ENCODE data around the gene C16orf78. TPM values are rescaled to one million over a fixed set of nuclear protein-coding genes. Genes with fewer than 3 reads are reported as not detected.
"Not testable (repeated sequence)": the region's sequence is repeated elsewhere in the genome, so short reads cannot be mapped to it uniquely, and the experiment has no call there.

The C16orf78 gene
- polyA plus RNA-seq, 3 donors: not detected

- no peak overlapping the region for H3K27ac Mint-ChIP-seq
- peaks cover 0 to 2% (median 0%) of the 10 kb centered on the region in 7 donors for H3K9me3 Mint-ChIP-seq
- no peaks in the 10 kb centered on the region for H3K4me1 Mint-ChIP-seq
- no peaks in the 10 kb centered on the region for H4K20me1 ChIP-seq (ENCODE audit: insufficient read depth, low read length)
- H3K79me2 ChIP-seq (ENCODE audit: insufficient read depth, low read length): no peaks in the 10 kb centered on the region
- no peaks in the 10 kb centered on the region for H3K36me3 ChIP-seq (replicated peaks in 1 of 2; ENCODE audit: control insufficient read depth in 1 of 2, insufficient read depth in 2 of 2, low read length in 2 of 2)
- H3K4me3 Mint-ChIP-seq: no peak overlapping the region
- no peak for DNase-seq
- H2AFZ ChIP-seq (ENCODE audit: insufficient read depth, low read depth, low read length, poor library complexity, severe bottlenecking): no peak overlapping the region
- no peak overlapping the region for H3K4me2 ChIP-seq (replicated peaks; ENCODE audit: extremely low read depth, low read length, poor library complexity, severe bottlenecking)
- H3K36me3 Mint-ChIP-seq: no peaks in the 10 kb centered on the region
- H3K9ac ChIP-seq (ENCODE audit: insufficient read depth, low read length, poor library complexity, severe bottlenecking): no peak overlapping the region
- no peaks in the 10 kb centered on the region for H3K9me3 ChIP-seq (replicated peaks in 1 of 2; ENCODE audit: control insufficient read depth in 1 of 2, insufficient read depth in 1 of 2, low read length in 2 of 2)
- peaks cover 0 to 8% (median 7%) of the 10 kb centered on the region in 3 donors for H3K27me3 Mint-ChIP-seq (ENCODE audit: low read depth in 3 of 3)
- no peak overlapping the region for H3K27ac ChIP-seq (ENCODE audit: low read depth in 1 of 2, low read length in 2 of 2)
- no peaks in the 10 kb centered on the region for H3K4me1 ChIP-seq (ENCODE audit: control insufficient read depth in 1 of 2, insufficient read depth in 2 of 2, low read length in 2 of 2)
- WGBS (ENCODE audit: insufficient coverage): 60% methylated on average over 12 of the region's 20 CpGs
- no peak for TF ChIP-seq CTCF (IDR thresholded peaks at IDR 0.05)
- intact Hi-C loops (cut with micrococcal nuclease): no loop called here
- H3K4me3 ChIP-seq (replicated peaks in 1 of 3; ENCODE audit: low read depth in 2 of 3, low read length in 3 of 3): no peak overlapping the region
- no peaks in the 10 kb centered on the region for H3K27me3 ChIP-seq (ENCODE audit: control insufficient read depth in 2 of 2, insufficient read depth in 2 of 2, low read length in 2 of 2)
Measured at GRCh38 chr16:49356728-49357488, 16.7 kb upstream of the C16orf78 start.

- Histone ChIP-seq H3K4me3 (replicated peaks in 1 of 3; ENCODE audit: low read depth in 2 of 3, low read length in 3 of 3) (no peak overlapping the region), H3K9ac (ENCODE audit: insufficient read depth, low read length, poor library complexity, severe bottlenecking) (no peak overlapping the region), H3K4me2 (replicated peaks; ENCODE audit: extremely low read depth, low read length, poor library complexity, severe bottlenecking) (no peak overlapping the region), H3K4me1 (ENCODE audit: control insufficient read depth in 1 of 2, insufficient read depth in 2 of 2, low read length in 2 of 2) (no peaks in the 10 kb centered on the region), H2AFZ (ENCODE audit: insufficient read depth, low read depth, low read length, poor library complexity, severe bottlenecking) (no peak overlapping the region), H4K20me1 (ENCODE audit: insufficient read depth, low read length) (no peaks in the 10 kb centered on the region), H3K36me3 (replicated peaks in 1 of 2; ENCODE audit: control insufficient read depth in 1 of 2, insufficient read depth in 2 of 2, low read length in 2 of 2) (no peaks in the 10 kb centered on the region), H3K79me2 (ENCODE audit: insufficient read depth, low read length) (no peaks in the 10 kb centered on the region), H3K27me3 (ENCODE audit: control insufficient read depth in 2 of 2, insufficient read depth in 2 of 2, low read length in 2 of 2) (no peaks in the 10 kb centered on the region), H3K27ac (ENCODE audit: low read depth in 1 of 2, low read length in 2 of 2) (no peak overlapping the region), H3K9me3 (replicated peaks in 1 of 2; ENCODE audit: control insufficient read depth in 1 of 2, insufficient read depth in 1 of 2, low read length in 2 of 2) (no peaks in the 10 kb centered on the region)
- Mint-ChIP-seq H3K36me3 (no peaks in the 10 kb centered on the region), H3K27ac (peak overlapping the region in 1 of 7 donors; percentile 55), H3K27me3 (ENCODE audit: low read depth in 3 of 3) (peaks cover 0 to 11% (median 6%) of the 10 kb centered on the region in 3 donors), H3K4me1 (no peaks in the 10 kb centered on the region), H3K9me3 (peaks cover 0 to 5% (median 0%) of the 10 kb centered on the region in 7 donors), H3K4me3 (no peak overlapping the region)
- intact Hi-C loops (cut with micrococcal nuclease): no loop called here
- DNase-seq: no peak
- 0% methylated on average over 1 of the region's 4 CpGs for WGBS (ENCODE audit: insufficient coverage)
- TF ChIP-seq CTCF (IDR thresholded peaks at IDR 0.05): no peak
Measured at GRCh38 chr16:49359591-49359990, 14.0 kb upstream of the C16orf78 start.

GRCh38 chr16:49361731-49362130, 11.9 kb upstream of the C16orf78 start:
- H3K4me2 ChIP-seq (replicated peaks; ENCODE audit: extremely low read depth, low read length, poor library complexity, severe bottlenecking); H3K27ac Mint-ChIP-seq; H3K4me3 ChIP-seq (replicated peaks in 1 of 3; ENCODE audit: low read depth in 2 of 3, low read length in 3 of 3); H3K79me2 ChIP-seq (ENCODE audit: insufficient read depth, low read length); H3K36me3 Mint-ChIP-seq; H3K9ac ChIP-seq (ENCODE audit: insufficient read depth, low read length, poor library complexity, severe bottlenecking); intact Hi-C loops (cut with micrococcal nuclease); H3K9me3 ChIP-seq (replicated peaks in 1 of 2; ENCODE audit: control insufficient read depth in 1 of 2, insufficient read depth in 1 of 2, low read length in 2 of 2); H3K27me3 ChIP-seq (ENCODE audit: control insufficient read depth in 2 of 2, insufficient read depth in 2 of 2, low read length in 2 of 2); H3K4me3 Mint-ChIP-seq; H3K9me3 Mint-ChIP-seq; H4K20me1 ChIP-seq (ENCODE audit: insufficient read depth, low read length); DNase-seq; H3K36me3 ChIP-seq (replicated peaks in 1 of 2; ENCODE audit: control insufficient read depth in 1 of 2, insufficient read depth in 2 of 2, low read length in 2 of 2); H2AFZ ChIP-seq (ENCODE audit: insufficient read depth, low read depth, low read length, poor library complexity, severe bottlenecking); H3K4me1 ChIP-seq (ENCODE audit: control insufficient read depth in 1 of 2, insufficient read depth in 2 of 2, low read length in 2 of 2); H3K27ac ChIP-seq (ENCODE audit: low read depth in 1 of 2, low read length in 2 of 2): not testable (repeated sequence)
- Mint-ChIP-seq H3K27me3 (ENCODE audit: low read depth in 3 of 3) (peaks cover 0 to 11% (median 1%) of the 10 kb centered on the region in 3 donors), H3K4me1 (peaks cover 12% of the 10 kb centered on the region)
- 89% methylated on average over 3 of the region's 6 CpGs for WGBS (ENCODE audit: insufficient coverage)
